H1 (cell line): ENCODE results near the gene PLCB1. TPM values are rescaled to one million over a fixed set of nuclear protein-coding genes. Genes with fewer than 3 reads are reported as not detected.

Experiments
- CTCF ChIA-PET: fragments of 300-600 bp; sonication (Branson Sonifier 250); formaldehyde crosslinking; loops from one replicate; lab custom pipeline; 2021; ENCODE audit not compliant: partially characterized antibody; lab: Charles Lee
- POLR2A ChIA-PET: fragments of 300-600 bp; sonication (Branson Sonifier 250); formaldehyde crosslinking; loops from one replicate; lab custom pipeline; 2021; ENCODE audit warnings: inconsistent platforms; ENCODE audit not compliant: partially characterized antibody; lab: Charles Lee
- DNase-seq, 2 experiments: peaks; one replicate each; pipeline versions ENCODE4 v3.0.0 to v3.0.0-alpha.2; 2010 to 2022; ENCODE audit warnings: low spot score in 2 of 2, low read depth in 1 of 2, mixed read lengths in 1 of 2
- FAIRE-seq: peaks from 2 replicates; lab custom pipeline; 2011; peaks lifted over from hg19 to GRCh38; lab: Jason Lieb, UNC
- H2AFZ ChIP-seq: 2 replicates; pipeline ENCODE4 v1.8.1; 2012; ENCODE audit warnings: low read length, inconsistent platforms
- H2AK5ac ChIP-seq: 2 replicates; pipeline ENCODE4 v1.6.1; 2013; ENCODE audit warnings: low read depth, low read length
- H2BK120ac ChIP-seq: replicated peaks from 2 replicates; pipeline ENCODE3; 2013; ENCODE audit warnings: low read depth, low read length, inconsistent platforms
- H2BK12ac ChIP-seq: 2 replicates; pipeline ENCODE4 v1.6.1; 2013; ENCODE audit warnings: low read depth, low read length
- H2BK15ac ChIP-seq: 2 replicates; pipeline ENCODE4 v1.6.1; 2013; ENCODE audit warnings: low read length
- H2BK20ac ChIP-seq: 2 replicates; pipeline ENCODE4 v1.6.1; 2013; ENCODE audit warnings: low read length
- H2BK5ac ChIP-seq: 2 replicates; pipeline ENCODE4 v1.6.1; 2013; ENCODE audit warnings: low read depth, low read length
- H3K14ac ChIP-seq: 2 replicates; pipeline ENCODE4 v1.6.1; 2013; ENCODE audit warnings: inconsistent platforms; ENCODE audit not compliant: insufficient read length
- H3K18ac ChIP-seq: 2 replicates; pipeline ENCODE4 v1.6.1; 2013; ENCODE audit warnings: low read length; ENCODE audit errors: extremely low read depth
- H3K23ac ChIP-seq: 2 replicates; pipeline ENCODE4 v1.6.1; 2013; ENCODE audit warnings: inconsistent platforms; ENCODE audit not compliant: insufficient read length
- H3K23me2 ChIP-seq: 2 replicates; pipeline ENCODE4 v1.6.1; 2013; ENCODE audit warnings: low read depth, low read length
- H3K27ac ChIP-seq: 2 replicates; pipeline ENCODE4 v1.6.1; 2011; ENCODE audit warnings: low read depth, low read length, inconsistent platforms
- H3K27me3 ChIP-seq, 4 experiments: replicated peaks in 1 of 4; 1 replicate in 1 of 4; 2 replicates in 3 of 4; pipeline versions ENCODE4 v1.6.1 to v1.8.1; 2011 to 2013; ENCODE audit warnings: low read length in 3 of 4, mild to moderate bottlenecking in 3 of 4, inconsistent platforms in 2 of 4, mixed read lengths in 2 of 4, moderate library complexity in 1 of 4; ENCODE audit not compliant: control insufficient read depth in 3 of 4, insufficient read depth in 3 of 4; ENCODE audit errors: extremely low read depth in 1 of 4
- H3K36me3 ChIP-seq, 4 experiments: 2 replicates each; pipeline versions ENCODE4 v1.6.1 to v1.8.1; 2011 to 2013; ENCODE audit warnings: mild to moderate bottlenecking in 4 of 4, low read length in 3 of 4, moderate library complexity in 2 of 4, control low read depth in 1 of 4, inconsistent platforms in 1 of 4; ENCODE audit not compliant: insufficient read depth in 4 of 4, control insufficient read depth in 2 of 4
- H3K4ac ChIP-seq: replicated peaks from 2 replicates; pipeline ENCODE3; 2013; ENCODE audit warnings: low read length, low read depth, mixed read lengths, inconsistent platforms; ENCODE audit not compliant: insufficient read length
- H3K4me1 ChIP-seq, 4 experiments: replicated peaks in 1 of 4; 1 replicate in 1 of 4; 2 replicates in 3 of 4; pipeline versions ENCODE4 v1.6.1 to v1.8.1; 2011 to 2013; ENCODE audit warnings: low read length in 3 of 4, inconsistent platforms in 2 of 4, mixed read lengths in 1 of 4; ENCODE audit not compliant: insufficient read depth in 4 of 4, control insufficient read depth in 3 of 4
- H3K4me2 ChIP-seq, 2 experiments: 2 replicates each; pipeline versions ENCODE4 v1.6.1 to v1.8.1; 2011 to 2013; ENCODE audit warnings: low read depth in 2 of 2, low read length in 2 of 2, control low read depth in 1 of 2, inconsistent platforms in 1 of 2, mild to moderate bottlenecking in 1 of 2; ENCODE audit not compliant: insufficient read depth in 1 of 2
- H3K4me3 ChIP-seq, 4 experiments: fragments of 200-600, 300-600 bp in 1 of 4; sonication (generic), shearing (Covaris generic), sonication (Bioruptor Twin) in 1 of 4; 2 replicates each; pipeline versions ENCODE4 v1.5.1 to v1.8.1; 2011 to 2016; ENCODE audit warnings: low read length in 4 of 4, low read depth in 3 of 4, control low read depth in 2 of 4, inconsistent platforms in 2 of 4, mild to moderate bottlenecking in 2 of 4, mixed read lengths in 1 of 4, moderate library complexity in 1 of 4; ENCODE audit not compliant: insufficient read depth in 2 of 4; ENCODE audit errors: extremely low read depth in 1 of 4
- H3K56ac ChIP-seq: replicated peaks from 2 replicates; pipeline ENCODE3; 2013; ENCODE audit warnings: low read depth, mild to moderate bottlenecking, mixed read lengths, low read length, inconsistent platforms; ENCODE audit not compliant: insufficient read length
- H3K79me1 ChIP-seq: 2 replicates; pipeline ENCODE4 v1.6.1; 2013; ENCODE audit warnings: low read depth, low read length, control low read depth
- H3K79me2 ChIP-seq, 2 experiments: 2 replicates each; pipeline versions ENCODE4 v1.6.1 to v1.8.1; 2012 to 2013; ENCODE audit warnings: low read length in 2 of 2, mild to moderate bottlenecking in 2 of 2, inconsistent platforms in 1 of 2; ENCODE audit not compliant: insufficient read depth in 2 of 2, control insufficient read depth in 1 of 2
- H3K9ac ChIP-seq, 4 experiments: replicated peaks in 1 of 4; 1 replicate in 1 of 4; 2 replicates in 3 of 4; pipeline versions ENCODE4 v1.6.1 to v1.8.1; 2011 to 2013; ENCODE audit warnings: low read depth in 3 of 4, low read length in 3 of 4, control low read depth in 2 of 4, mild to moderate bottlenecking in 2 of 4, moderate library complexity in 2 of 4, inconsistent platforms in 1 of 4; ENCODE audit errors: extremely low read depth in 1 of 4
- H3K9me3 ChIP-seq, 2 experiments: 2 replicates each; pipeline versions ENCODE4 v1.6.1 to v1.8.1; 2012 to 2013; ENCODE audit warnings: mild to moderate bottlenecking in 2 of 2, moderate library complexity in 2 of 2, control low read depth in 1 of 2, inconsistent platforms in 1 of 2, low read depth in 1 of 2, low read length in 1 of 2, mixed read lengths in 1 of 2; ENCODE audit not compliant: insufficient read depth in 2 of 2
- H4K20me1 ChIP-seq, 2 experiments: replicated peaks in 1 of 2; 2 replicates each; pipeline versions ENCODE3 to v1.8.1; 2011 to 2013; ENCODE audit warnings: inconsistent platforms in 2 of 2, low read length in 2 of 2, mild to moderate bottlenecking in 1 of 2; ENCODE audit not compliant: insufficient read depth in 2 of 2, control insufficient read depth in 1 of 2
- H4K5ac ChIP-seq: 2 replicates; pipeline ENCODE4 v1.6.1; 2013; ENCODE audit warnings: low read length, low read depth, mixed read lengths, inconsistent platforms; ENCODE audit not compliant: insufficient read length
- H4K8ac ChIP-seq: 2 replicates; pipeline ENCODE4 v1.8.0; 2013; ENCODE audit warnings: mild to moderate bottlenecking, moderate library complexity, low read length, inconsistent platforms; ENCODE audit not compliant: insufficient read depth; ENCODE audit errors: extremely low read depth
- H4K91ac ChIP-seq: replicated peaks from 2 replicates; pipeline ENCODE3; 2013; ENCODE audit warnings: low read length, mixed read lengths, inconsistent platforms; ENCODE audit not compliant: insufficient read length
- WGBS, 2 experiments: shearing (Covaris generic) in 1 of 2; methylation state at CpG; one replicate each; pipeline versions ENCODE4 v1.1.6 to v1.1.7; 2013 to 2015; ENCODE audit warnings: low lambda C conversion rate in 2 of 2, mixed read lengths in 2 of 2, inconsistent platforms in 1 of 2, low coverage in 1 of 2, missing lambda C conversion rate in 1 of 2; ENCODE audit not compliant: insufficient replicate concordance in 2 of 2, insufficient coverage in 1 of 2, insufficient read length in 1 of 2; ENCODE audit errors: extremely low coverage in 1 of 2, missing lambda C conversion rate in 1 of 2; 5-methylcytosine and 5-hydroxymethylcytosine counted together
- polyA plus RNA-seq, 7 experiments: library from polyadenylated mRNA; depleted of rRNA in 3 of 7; stranded (reverse) in 5 of 7; unstranded in 2 of 7; fragments of >200 nt in 5 of 7; fragments of 200-250 nt in 2 of 7; gene quantifications; 1 replicate in 5 of 7; 2 replicates in 1 of 7; 4 replicates in 1 of 7; pipeline versions ENCODE4 v1.2.1 to v1.2.3, GENCODE V29; 2011 to 2013; ENCODE audit warnings: missing spikeins in 2 of 7, mixed read lengths in 2 of 7
- total RNA-seq: library from RNA; stranded (reverse); fragmentation: NEBNext Ultra II Directional; extraction: Animal tissue kit (Norgen Biotek cat#: 25700); gene quantifications from 2 replicates; pipeline ENCODE4 v1.2.1, GENCODE V29; 2021

The PLCB1 gene
- total and polyA plus RNA-seq, 2 of the 8 experiments (the other 6 are each of a cell fraction or from before 2014, with no cell fraction given), result 2.6 to 9.1 TPM

DNA sequence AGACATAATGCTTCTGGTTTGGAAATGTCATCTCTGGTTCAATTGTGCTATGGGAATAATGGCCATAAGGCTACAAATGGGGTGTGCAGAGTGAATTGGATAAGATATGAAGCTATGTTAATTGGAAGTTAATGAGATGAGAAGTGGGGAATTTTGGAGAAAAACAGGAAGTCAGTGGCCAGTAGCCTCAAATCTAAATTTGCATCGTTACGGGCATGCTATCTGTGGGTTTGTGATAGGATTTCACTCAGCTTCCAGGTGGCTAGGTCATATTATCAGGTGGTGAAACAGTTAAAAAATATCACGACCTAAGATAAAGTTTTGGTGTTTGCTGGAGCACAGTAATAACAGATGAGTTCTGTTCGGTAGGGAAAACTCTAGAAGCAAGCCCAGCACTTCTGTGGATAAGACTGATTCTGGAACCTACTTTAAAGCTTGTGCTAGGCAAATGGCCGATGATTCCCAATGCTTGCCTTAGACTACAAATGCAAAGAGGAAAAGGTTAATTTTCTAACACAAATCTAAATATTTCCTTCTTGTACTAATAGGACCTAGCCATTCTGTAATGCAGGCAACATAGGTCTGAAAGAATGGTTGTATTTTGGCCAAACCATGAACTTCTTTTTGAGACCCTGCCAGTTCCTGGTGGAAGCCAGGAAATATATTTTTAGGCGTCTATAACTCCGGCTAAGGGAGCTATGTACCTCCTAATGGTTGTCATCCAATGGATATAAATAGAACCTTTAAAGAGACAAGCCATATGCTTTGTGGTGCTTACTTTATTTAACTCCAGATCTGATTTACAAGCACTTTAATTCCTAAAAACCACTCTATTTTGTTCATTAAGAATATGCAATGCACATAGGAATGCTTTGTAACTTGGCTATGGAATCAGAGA lies 111.0 kb downstream of the PLCB1 start:
- H3K4ac ChIP-seq, result no peak overlapping the region
- no peaks in the 10 kb centered on the region for H3K36me3 ChIP-seq
- no peaks in the 10 kb centered on the region for H3K9me3 ChIP-seq
- H4K5ac ChIP-seq, result no peak overlapping the region
- FAIRE-seq (no peak), DNase-seq (no peak)
- H2BK5ac ChIP-seq, result no peak overlapping the region
- no peak overlapping the region for H2BK12ac ChIP-seq
- no peak overlapping the region for H2AK5ac ChIP-seq
- H3K9ac ChIP-seq, result no peak overlapping the region
- no peak overlapping the region for H3K27ac ChIP-seq
- no peak overlapping the region for H3K4me3 ChIP-seq
- no peak overlapping the region for H2BK15ac ChIP-seq
- no peaks in the 10 kb centered on the region; the same call in 1 of the 2 replicates for H3K79me1 ChIP-seq
- POLR2A ChIA-PET, result no interaction called here
- no peak overlapping the region for H3K14ac ChIP-seq
- CTCF ChIA-PET, result interaction anchor here (1.2 to 1.7 kb wide), 3 partner anchors 147 to 198 kb away, joined by 3 to 4 read pairs (median 3); no protein-coding TSS in a partner anchor
- no peak overlapping the region for H4K91ac ChIP-seq
- H4K8ac ChIP-seq, result no peak overlapping the region
- no peaks in the 10 kb centered on the region for H3K4me1 ChIP-seq
- no peak overlapping the region for H2BK120ac ChIP-seq
- H4K20me1 ChIP-seq, result no peaks in the 10 kb centered on the region
- H2BK20ac ChIP-seq, result no peak overlapping the region
- no peak overlapping the region for H3K18ac ChIP-seq
- H3K23ac ChIP-seq, result no peak overlapping the region
- H2AFZ ChIP-seq, result no peak overlapping the region
- H3K4me2 ChIP-seq, result no peak overlapping the region
- H3K56ac ChIP-seq, result no peak overlapping the region
- no peaks in the 10 kb centered on the region for H3K79me2 ChIP-seq
- H3K23me2 ChIP-seq, result no peaks in the 10 kb centered on the region
- no peaks in the 10 kb centered on the region for H3K27me3 ChIP-seq
- WGBS, 2 experiments, result 94% methylated on average over 7 of the region's 7 CpGs; no CpG with 5 or more reads in 1 of the 2 experiments
